G401.6 (cell line): ENCODE measurements around the gene SRSF2.
"Not testable (repeated sequence)": the region's sequence is repeated elsewhere in the genome, so short reads cannot be mapped to it uniquely, and the experiment has no call there.

ENCODE experiments used
- FAIRE-seq: peaks from 2 replicates; lab custom pipeline; 2012; peaks lifted over from hg19 to GRCh38; lab: Jason Lieb, UNC

Gene SRSF2

DNA sequence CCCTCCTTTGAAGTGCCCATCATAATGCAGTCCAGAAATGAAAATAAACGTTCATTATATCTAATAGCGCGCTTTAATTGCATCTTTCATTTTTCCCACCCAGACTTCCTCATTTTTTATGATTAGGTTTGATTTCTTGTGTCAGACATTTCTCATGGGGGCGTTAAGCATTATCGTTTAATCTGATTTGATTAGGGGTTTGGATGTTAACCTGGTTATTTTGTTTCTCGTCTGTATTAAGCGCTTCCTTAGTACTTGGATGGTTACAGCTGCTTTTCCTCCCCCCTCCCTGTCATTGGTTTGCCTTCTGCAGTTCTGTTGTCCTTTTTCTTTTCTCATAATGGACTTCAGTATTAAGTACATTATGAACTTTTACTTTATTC lies 1.3 kb upstream of the SRSF2 start:
- FAIRE-seq: no peak

DNA sequence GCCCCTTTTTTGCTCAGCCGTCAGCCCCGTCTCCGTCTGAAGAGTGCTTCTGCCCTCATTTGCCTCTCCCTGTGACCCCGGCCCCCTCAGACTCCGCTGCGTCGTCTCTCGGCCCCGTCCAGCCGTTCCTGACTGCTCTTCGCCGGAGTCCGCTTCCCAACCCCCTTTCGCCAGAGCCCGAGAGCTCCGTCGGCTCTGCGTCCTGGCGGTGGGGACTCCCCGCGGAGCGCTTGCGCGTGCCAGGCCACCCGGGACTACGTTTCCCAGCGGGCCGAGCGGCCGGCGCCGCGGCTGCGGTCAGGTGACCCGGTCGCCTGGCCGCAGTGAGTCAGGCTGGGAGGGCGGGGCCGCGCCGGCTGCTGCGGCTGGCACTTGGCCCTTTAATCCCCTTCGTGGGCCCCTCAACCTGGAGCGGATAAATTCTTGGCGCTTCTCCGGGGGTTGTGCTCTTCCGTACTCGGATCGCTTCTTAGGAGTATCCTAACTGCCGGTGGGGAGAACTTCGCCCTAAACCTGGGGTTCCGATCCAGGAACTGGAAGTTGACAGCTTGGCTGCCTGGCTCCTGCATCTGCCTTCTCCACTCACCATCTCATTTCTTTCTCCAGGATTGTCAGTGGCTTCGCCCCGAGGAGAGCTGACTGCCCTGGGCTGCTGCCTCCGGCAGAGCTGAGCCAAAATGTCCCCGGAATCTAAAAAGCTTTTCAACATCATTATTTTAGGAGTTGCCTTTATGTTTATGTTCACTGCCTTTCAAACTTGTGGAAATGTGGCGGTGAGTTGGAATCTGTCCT lies 741 bp upstream of the SRSF2 start, which contains the start of gene MFSD11:
Gene MFSD11 (plus strand): TSS at position 444 of the 792 bp plus-strand sequence. CDS start 234 bp downstream, at position 678.
- FAIRE-seq: no peak

DNA sequence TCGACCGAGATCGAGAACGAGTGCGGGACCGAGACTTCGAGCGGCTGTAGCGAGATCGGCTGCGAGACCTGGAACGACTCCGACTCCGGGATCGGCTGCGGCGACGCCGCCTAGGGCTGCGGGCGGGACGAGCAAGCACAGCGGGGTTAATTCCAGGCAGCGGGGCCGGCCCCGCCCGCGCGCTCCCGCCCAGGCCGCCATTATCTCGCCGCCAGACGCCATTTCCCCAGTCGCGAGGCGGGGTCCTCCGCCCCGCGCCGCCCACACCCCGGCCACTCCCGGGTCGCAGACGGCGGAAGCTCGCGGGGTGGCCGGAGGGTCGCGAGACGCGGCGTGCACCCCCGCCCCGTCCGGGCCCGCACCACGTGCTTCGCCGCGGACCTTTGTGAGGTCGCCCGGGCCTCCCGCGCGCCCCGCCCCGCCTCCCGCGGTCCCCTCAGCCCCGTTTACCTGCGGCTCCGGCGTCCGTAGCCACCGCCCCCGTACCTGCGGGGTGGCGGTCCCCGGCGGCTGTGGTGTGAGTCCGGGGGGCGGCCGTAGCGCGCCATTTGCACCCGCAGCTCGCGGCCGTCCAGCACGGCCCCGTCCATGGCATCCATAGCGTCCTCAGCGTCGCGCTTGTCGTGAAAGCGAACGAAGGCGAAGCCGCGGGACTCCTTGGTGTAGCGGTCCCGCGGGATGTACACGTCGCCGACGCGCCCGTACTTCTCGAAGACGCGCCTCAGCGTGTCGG lies 616 bp downstream of the SRSF2 start:
- FAIRE-seq: no peak

DNA sequence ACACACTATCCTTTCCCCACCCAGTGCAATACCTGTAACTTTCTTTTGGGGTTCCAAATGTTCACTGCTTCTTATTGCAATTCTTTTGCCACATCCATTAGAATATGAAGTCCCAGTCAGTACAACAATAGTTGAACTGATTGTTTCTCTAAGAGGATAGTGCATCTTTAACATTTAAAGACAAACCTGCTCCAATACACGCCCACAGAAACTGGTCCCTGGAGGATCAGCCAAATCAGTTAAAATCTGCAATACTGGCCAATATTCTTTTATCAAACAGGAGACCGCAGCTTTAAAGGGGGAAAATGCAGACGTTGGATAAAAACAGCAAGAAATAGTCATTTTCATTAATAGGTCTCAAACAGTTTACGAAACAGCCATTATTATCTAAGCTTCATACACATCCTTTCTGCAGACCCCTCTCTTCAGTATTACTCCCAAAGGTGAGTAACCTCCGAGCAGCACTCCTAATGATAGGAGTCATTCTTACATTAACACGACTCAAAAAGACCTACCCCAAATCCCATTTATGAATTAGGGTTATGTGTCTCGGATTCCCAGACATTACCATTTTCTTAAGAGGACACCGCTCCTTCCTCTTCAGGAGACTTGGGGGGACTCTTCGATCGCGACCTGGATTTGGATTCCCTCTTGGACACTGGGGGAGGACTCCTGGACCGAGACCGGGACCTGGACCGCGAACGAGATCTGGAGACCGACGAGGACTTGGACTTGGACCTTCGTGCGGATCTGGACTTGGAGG lies 1.4 kb downstream of the SRSF2 start:
- no peak for FAIRE-seq

DNA sequence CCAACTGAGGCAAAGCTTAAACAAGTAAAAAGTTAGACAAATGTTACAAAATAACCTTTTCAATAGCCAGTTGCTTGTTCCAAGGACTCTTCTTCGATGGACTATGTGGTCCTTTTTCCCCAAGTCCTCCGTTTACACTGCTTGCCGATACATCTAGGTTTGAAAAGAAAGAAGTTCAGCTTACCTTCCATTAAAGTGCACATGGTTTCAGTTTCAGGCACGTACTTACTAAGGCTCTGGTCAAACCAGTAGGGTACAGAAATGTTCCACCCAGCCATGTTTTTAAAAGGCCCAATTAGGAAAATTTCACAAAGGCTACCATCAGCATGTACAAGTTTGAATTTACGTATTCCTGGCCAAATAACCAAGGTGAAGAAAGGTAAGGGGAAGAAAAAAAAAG lies 2.1 kb downstream of the SRSF2 start:
- FAIRE-seq: no peak

DNA sequence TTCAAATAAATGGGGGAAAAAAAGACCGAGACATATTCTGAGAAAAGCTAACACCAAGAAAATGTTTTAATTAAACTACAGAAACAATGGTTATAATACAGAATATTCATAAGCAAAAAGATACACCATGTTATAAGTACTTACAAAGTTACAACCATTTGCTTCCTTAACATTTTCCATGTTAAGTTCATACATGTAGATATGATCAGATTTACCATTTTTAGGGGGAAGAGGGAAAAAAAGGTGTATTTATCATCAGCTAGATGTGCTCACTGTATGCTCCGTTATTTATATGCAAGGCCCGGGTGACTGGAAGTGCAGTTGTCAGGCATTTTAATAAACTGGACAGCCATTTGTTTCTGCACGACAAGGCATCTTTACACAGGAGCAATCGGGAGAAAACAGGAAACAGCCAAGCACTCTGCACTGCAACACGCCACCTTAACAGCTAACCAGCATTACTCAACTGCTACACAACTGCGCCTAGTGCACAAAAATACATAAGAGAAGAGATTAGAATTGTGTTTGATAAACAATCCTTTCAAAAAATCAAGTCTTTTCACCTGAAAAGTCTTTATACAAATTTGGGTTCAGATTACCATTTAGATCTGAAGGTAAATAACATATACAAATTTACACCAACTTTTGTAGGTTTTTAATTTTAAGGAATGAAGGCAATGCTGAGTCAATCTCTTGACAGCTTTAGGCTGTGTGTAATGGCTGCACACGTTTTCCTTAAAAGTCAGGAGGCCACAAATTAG lies 2.9 kb downstream of the SRSF2 start:
- no peak for FAIRE-seq

DNA sequence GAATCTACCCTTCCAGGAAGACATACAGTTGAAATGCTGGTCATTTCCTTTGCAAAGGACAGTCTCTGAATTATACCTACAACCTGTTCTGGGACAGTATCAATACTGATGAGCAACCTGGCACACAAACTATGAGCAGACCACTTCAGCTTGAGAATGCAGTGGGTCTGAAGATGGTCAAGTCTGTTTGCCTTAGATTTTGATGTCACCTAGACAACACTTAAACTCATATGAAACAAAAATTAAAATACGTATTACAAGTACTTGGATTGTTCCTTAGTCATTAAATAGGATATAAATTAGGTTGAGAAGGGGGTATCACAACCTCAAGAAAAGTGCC lies 3.5 kb downstream of the SRSF2 start:
- no peak for FAIRE-seq

DNA sequence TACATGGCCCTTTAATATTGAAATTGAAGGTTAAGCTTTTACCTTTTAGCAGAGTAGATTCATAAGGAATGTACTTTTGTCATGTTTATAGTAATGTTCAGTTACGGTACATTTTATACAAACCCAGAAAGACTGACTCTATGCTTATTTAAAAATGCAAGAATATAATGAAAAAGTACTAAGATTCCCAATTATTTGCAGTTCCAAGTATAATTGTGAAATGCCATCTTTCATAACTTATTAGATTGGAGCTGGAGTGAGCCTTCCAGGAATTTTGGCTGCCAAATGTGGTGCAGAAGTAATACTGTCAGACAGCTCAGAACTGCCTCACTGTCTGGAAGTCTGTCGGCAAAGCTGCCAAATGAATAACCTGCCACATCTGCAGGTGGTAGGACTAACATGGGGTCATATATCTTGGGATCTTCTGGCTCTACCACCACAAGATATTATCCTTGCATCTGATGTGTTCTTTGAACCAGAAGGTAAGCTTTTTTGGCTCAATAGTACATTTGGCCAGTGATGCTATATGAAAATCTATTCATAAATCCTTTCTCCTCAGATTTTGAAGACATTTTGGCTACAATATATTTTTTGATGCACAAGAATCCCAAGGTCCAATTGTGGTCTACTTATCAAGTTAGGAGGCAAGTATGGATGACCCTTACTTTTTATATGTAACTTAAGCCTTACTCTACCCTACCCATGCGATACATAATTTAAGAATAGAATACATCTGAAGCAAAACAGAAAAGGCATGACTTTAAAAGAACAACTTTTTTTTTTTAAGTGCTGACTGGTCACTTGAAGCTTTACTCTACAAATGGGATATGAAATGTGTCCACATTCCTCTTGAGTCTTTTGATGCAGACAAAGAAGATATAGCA lies 4.2 kb downstream of the SRSF2 start:
- no peak for FAIRE-seq

DNA sequence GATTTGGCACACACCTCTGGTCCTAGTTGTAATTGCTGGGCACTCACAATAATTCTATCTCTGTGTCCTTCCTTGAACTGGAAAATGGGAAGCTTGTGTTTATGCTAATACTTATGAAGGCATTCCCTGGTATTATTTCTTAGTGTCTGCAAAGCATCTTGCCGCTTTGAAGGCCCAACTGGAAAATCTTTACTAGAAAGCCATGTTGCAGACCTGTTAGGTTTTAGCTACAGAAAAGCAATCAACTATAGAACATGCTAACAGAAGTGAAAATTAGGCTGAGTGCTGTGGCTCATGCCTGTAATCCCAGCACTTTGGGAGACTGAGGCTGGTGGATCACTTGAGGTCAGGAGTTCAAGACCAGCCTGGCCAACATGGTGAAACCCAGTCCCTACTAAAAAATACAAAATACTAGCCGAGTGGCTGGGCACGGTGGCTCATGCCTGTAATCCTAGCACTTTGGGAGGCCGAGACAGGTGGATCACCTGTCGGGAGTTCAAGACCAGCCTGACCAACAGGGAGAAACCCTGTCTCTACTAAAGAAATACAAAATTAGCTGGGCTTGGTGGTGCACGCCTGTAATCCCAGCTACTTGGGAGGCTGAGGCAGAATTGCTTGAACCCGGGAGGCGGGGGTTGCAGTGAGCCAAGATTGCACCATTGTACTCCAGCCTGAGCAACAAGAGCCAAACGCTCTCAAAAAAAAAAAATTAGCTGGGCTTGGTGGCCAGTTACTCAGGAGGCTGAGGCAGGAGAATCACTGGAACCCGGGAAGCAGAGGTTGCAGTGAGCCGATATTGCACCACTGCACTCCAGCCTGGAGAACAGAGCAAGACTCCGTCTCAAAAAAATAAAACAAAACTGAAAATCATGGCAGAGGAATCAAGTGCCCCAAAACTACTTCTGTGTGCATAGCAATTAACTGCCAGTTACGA lies 5.1 kb downstream of the SRSF2 start:
- not testable (repeated sequence) for FAIRE-seq

DNA sequence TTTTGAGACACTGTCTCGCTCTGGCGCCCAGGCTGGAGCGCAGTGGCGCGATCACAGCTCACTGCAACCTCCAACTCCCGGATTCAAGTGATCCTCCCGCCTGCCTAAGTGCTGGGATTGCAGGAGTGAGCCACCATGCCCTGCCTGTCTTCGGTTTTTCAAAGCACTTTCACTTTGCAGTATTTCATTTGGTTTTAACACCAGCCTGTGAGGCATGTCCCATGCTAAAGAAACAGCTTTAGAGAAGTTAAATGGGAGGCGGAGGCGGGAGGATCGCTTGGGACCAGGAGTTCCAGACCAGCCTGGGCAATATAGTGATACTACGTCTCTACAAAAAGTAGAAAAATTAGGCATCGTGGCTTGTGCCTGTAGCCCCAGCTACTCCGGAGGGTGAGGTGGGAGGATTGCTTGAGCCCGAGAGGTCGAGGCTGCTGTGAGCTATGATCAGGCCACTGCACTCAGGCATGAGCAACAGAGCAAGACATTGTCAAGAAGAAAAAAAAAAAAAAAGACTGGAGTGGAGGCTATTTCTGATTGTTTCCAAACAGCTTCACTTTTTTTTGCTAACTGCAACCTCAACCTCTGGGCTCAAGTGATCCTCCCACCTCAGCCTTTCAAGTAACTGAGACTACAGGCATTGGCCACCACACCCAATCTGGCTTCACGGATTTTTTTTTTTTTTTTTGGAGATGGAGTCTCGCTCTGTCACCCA lies 9.2 kb downstream of the SRSF2 start:
- no peak for FAIRE-seq

DNA sequence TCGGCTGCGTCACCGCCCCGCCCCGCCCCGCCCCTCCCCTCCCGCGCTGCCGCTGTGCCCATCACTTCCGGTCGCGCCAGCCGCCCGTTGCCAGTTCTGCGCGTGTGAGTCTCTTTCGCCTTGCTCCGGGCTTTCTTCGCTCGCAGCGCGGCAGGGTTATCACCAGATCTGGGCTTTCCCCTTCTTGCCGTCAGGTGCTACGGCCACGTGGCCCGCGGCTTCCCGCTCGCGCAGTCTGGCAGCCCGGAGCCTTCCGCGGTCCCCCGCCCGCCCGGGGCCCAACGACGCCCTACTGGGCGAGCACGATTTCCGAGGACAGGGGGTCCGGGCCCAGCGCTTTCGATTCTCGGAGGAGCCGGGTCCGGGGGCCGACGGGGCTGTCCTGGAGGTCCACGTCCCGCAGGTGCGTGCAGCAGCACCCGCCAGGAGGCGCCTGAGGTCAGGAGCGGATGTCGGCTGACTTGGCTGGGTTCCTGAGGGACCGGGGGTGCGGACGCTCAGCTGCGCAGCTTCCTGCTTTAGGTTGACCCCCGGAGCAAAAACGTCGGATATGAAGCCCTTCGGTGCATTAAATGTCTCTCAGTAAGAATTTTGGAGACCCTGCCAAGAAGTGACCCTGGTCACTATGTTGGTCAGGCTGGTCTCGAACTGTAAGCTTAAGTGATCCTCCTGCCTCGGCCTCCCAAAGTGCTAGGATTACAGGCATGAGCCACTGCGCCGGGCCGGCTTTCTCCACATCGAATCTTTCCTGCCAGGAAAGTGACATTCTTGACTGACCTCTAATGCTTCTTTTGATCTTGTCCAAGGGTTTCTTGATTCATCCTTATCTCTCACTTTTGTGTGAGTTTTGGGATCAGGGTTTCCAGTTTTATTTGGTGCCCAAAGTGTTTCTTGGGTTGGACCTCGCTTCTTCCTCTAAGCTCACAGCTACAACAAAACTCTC lies 10.1 kb downstream of the SRSF2 start, which contains the start of gene METTL23:
Gene METTL23 (plus strand): TSS at position 64 of the 943 bp plus-strand sequence. CDS start 2,872 bp downstream, outside the sequence.
- no peak for FAIRE-seq

DNA sequence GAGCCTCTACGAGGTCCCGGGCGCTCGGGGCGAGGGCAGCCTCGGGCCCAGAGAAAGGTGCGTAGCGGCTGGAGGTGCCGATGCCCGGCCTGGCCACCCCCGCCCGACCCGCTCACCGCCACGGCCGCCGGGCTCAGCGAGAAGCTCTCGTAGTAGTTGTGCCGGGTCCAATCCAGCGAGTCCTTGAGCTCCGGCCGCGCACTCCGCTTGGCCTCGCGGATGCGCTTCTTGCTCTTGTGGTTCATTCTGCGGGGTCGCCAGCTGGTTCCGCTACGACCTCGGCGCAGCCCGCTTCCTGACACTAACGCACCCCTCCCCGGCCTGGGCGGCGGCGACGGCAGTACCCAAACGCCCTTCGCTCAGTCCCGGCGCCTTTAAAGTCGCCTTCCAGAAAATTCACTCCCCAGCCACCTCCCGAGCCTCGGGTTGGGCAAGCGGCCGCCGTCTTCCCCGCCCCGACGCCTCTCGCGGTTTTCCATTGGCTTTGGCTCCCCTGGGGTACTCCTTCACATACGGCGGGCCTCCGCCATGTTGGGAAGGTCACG lies 10.8 kb downstream of the SRSF2 start, which contains the start of gene JMJD6:
Gene JMJD6 (minus strand): TSS at position 376 of the 545 bp plus-strand sequence. CDS start 131 bp downstream, at position 245.
- FAIRE-seq: peak; percentile 66

DNA sequence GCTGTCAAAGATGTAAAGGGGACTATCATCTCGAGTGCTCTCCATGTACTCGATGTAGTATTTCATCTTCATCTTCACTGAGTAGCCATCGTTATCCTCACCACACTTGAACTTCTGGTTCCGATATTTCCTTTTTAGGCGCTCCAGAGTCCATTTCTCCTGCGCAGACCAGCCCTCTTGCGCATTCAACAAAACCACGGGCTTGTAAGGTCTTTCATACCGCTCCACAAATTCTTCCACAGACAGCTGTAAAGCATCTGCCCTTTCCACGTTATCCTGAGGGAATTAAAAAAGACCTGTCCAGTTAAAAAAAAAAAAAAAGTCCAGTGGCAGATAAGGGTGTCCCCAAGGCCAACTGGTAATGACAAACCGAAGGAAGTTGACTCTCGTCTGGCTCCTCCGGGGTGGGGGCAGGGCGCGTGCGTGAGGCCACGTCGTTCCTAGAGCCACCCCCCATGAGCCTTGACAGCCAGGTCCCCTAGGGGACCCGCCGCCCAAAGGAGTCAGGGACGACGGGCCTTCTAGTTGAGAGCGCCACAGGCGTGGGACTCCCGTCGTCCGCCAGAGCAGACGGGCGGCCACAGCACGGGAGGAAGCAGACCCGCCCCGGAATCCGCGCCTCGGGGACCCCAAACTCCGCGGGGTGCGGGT lies 11.4 kb downstream of the SRSF2 start:
- FAIRE-seq: no peak

DNA sequence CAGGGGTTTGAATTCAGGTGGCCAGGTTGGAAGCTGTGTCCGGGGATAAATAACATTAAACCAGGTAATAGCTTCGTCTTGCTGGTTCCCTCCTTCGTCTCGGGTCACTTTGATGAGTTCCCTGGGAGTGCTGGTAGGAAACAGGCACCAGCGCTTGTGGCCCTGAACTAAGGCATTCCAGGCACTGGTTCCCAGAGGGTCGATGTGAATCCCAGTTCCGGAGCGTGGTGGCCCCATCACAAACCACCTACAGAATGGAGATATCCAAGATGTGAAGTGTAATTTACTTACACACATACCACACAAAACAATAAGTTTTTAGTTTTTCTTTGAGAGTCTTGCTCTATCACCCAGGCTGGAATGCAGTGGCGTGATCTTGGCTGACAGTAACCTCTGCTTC lies 13.3 kb downstream of the SRSF2 start:
- FAIRE-seq: no peak

DNA sequence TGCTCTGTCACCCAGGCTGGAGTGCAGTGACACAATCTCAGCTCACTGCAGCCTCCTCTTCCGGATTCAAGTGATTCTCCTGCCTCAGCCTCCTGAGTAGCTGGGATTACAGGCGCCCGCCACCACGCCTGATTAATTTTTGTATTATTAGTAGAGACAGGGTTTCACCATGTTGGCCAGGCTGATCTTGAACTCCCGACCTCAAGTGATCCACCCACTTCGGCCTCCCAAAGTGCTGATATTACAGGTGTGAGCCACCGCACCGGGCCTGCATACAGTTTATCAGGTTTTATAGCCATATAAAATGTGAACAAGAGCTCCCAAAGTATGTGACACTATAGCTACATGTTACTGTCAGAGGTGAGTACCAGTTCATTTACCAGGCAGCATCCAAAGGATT lies 14.2 kb downstream of the SRSF2 start:
- FAIRE-seq: not testable (repeated sequence)

DNA sequence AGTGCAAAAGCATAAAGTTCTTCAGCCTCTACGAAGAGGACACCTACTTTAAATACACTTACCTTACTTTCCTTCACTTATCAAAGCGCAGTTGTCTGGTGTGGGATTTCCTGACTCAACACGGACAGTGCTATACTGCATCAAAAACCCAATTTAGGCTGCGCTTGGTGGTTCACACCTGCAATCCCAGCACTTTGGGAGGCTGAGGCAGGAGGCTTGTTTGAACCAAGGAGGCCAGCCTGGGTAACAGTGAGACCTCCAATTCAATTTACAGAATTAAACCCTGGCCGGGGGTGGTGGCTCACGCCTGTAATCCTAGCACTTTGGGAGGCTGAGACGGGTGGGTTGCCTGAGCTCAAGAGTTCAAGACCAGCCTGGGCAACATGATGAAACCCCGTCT lies 14.9 kb downstream of the SRSF2 start:
- FAIRE-seq: no peak

DNA sequence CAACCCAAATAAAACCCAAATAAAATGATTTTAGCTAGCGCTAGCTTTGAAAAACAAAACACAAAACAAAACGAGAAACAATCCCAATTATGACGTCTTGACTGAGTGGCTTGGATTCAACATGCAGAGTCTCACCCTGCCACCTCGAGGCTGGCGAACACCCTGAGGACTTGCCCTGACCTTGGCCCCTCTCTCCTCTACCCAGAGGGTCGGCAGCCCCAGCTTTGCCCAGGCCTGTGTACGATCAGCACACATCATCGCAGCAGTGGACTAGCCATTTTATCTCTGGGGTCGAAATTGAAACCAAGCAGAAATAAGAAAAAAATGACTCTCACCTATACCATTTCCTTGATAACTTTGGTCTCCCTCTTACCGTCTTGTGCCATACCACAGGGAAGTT lies 15.7 kb downstream of the SRSF2 start:
- FAIRE-seq: no peak
